HG03575 (cell line): ENCODE data around the gene ZNF19.

Source experiments
- ATAC-seq: cut with Tn5 transposase; IDR thresholded peaks from one replicate; pipeline ENCODE4 v1.9.1; 2021; ENCODE audit not compliant: unreplicated experiment, insufficient number of reproducible peaks, low FRiP score; ENCODE audit errors: extremely low read depth

The ZNF19 gene

DNA sequence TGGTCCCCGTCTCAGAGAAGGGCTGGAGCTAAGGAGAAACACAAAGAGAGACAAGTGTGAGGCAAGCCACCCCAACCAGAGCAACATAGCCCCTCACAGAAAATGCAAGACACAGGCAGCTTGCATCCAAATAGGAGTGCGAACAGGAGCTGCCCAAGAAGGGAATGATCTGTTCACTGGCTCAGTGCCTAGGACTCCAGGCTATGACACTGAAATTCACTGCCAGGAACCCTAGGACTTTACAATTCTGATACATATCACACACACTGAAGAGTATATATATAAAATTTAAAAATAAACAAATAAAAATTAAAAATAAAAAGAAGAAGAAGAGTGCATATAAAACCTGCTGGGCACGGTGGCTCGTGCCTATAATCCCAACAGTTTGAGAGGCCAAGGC is 32.3 kb downstream of the ZNF19 start:
- ATAC-seq, result no peak

DNA sequence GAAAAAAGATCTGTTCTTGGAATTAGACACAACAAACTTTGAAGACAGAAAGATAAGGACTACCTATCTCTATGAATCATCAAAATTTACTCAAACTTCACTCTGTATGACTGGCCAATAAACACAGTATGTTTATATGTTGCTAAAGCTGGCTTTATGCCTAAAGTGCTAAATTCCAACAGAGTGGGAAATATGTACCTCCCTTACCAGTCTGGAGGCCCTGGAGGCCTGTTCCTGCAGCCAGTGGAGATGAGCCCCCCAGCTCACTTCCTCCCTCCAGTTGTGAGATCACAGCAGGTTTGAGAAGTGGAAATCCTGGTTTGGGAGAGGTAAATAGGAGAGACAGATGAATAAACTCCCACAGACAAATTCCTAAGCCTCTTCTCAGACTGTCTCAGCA is 36.1 kb downstream of the ZNF19 start:
- ATAC-seq, result no peak

DNA sequence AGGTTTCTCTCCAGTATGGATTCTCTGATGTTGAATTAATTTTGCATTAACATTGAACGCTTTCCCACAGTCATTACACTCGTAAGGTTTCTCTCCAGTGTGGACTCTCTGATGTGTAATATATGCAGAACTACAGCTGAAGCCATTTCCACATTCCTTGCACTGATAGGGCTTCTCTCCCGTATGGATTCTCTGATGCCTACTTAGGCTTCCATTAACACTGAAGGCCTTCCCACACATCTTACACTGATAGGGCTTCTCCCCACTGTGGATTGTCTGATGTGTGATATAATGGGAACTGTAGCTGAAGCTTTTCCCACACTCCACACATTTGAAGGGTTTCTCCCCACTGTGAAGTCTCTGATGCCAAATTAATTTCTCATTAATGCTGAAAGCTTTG is 40.1 kb downstream of the ZNF19 start:
- ATAC-seq, result no peak

DNA sequence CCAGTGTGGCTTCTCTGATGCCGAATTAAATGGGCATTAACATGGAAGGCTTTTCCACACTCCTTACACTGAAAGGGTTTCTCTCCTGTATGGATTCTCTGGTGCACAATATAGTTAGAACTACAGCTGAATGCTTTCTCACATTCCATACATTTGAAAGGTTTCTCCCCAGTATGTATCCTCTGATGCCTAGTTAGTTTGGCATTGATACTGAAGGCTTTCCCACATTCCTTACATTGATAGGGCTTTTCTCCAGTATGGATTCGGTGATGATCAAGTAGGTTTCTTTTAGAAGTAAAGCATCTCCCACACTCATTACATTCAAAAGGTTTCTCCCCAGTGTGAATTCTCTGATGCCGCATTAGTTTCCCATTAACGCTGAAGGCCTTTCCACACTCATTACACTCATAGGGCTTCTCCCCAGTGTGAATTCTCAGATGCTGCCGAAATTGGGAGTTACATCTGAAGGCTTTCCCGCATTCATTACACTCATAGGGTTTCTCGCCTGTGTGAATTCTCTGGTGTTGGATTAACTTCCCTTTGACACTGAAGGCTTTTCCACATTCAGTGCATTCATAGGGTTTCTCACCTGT is 40.8 kb downstream of the ZNF19 start:
- no peak for ATAC-seq

DNA sequence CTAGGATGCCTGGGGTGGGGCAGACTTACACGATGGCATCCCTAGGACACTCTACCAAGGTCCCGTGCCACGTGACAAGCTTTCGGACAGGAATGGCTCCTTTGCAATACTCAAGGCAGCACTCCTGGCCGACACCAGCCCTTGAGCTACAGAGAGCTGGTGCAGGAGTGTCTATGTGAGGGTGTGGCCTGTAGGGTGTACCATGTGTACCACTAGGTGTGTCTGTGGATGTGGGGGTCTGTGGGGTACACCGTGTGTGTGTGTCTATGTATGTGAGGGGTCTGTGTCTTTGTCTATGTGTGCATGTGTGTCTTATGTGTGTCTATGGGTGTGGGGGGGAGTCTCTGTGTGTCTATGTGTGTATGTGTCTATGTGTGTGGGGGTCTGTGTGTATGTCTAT is 45.4 kb downstream of the ZNF19 start:
- no peak for ATAC-seq

DNA sequence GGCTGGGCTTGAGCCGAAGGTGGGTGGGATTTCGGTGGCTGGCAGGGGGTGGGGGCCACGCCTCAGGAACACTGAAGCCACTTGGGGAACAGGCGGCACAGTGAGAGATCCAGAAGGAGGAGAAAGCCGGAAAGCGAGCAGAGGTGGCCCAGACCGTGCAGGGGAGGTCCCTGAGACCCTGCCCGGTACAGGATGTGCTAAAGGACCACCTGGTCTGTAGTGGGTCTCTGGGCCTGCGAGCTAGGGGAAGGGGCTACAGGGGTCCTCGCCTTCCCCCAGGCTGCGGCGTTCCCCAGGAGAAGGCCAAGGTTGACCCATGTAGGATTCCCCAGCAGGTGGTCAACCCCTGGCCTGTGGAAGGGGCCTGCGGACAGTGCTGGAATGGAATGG is 47.1 kb downstream of the ZNF19 start, which contains the start of gene TLE7:
Gene TLE7, minus strand, starts transcription at position 4 of the 390 bp plus-strand sequence. CDS start 8,730 bp downstream, outside the sequence.
- ATAC-seq, result no peak

DNA sequence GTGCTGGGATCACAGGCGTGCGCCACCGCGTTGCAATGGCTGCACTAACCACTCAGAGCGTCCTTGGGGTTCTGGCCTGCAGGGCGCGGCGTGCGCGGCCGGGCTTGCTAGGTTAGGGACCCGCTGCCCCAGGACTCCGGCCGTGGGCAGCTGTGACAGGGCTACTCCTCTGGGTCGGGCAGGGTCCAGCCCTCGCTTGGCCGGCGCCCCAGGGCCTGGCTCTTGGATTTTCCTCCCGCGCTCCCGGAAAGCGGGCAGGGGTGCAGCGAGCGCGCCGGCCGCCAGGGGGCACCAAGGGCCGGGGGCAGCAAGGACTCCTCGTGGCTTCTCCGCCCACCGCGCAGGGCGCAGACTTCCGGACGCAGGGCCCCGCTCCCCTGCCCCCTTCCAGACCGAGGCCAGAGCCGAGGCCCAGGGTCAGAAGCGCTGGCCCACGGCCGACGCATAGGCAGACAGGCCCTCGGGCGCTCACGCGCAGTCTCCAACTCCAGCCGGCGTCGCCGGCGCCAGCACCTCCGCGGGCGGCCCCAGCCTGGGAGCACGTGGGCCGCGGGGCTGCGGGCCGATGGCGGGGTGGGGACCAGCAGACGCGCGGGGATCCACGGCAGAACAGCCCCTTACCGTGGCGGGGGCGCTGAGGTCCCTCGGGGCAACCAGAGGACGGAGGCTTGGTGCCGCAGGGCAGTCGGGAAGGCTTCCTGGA is 47.6 kb downstream of the ZNF19 start:
- no peak for ATAC-seq

DNA sequence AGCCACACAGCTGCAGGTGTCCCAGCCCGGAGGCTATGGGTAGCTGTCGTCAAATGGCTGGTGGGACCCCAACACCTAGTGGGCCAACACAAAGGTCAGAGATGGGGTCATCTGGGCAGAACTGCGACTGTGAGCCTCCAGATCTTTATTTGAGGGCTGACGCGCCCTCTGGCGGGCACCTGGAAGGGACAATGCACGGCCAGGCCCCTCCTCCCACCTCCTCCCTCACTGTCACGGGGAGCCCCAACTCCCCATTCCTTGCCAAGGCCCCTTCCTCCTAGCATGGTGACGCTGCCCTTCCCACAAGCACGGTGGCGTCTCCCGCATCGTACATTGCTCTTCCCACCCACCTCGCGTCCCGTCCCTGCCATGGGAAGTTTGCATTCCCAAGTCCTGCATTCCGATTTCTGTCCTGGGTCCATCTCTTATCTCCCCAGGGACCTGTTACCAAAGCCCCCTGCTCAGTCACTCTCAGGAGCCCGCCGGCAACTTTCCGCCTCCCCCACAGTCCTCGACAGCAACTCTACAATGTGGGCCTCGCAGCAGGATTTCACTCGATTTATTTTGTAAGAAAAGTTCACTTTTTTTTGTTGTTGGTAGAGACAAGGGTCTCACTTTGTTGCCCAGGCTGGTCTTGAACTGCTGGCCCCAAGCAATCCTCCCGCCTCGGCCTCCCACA is 48.3 kb downstream of the ZNF19 start:
- ATAC-seq, result no peak

DNA sequence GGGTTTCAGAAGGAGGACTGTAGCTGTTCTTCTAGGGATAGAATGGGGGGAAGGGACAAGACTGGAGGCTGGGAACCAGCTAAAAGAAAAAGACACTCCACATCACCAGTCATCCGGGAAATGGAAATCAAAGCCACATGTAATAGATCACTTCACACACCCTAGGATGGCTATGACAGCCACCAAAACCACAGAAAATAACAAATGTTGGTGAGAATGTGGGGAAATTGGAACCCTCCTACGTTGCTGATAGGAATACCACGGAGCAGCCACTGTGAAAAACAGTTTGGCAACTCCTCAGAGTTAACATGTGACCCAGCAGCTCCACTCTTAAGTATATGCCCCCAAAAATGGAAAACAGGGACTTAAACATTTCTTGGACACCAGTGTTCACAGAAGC is 49.6 kb downstream of the ZNF19 start:
- ATAC-seq, result no peak

DNA sequence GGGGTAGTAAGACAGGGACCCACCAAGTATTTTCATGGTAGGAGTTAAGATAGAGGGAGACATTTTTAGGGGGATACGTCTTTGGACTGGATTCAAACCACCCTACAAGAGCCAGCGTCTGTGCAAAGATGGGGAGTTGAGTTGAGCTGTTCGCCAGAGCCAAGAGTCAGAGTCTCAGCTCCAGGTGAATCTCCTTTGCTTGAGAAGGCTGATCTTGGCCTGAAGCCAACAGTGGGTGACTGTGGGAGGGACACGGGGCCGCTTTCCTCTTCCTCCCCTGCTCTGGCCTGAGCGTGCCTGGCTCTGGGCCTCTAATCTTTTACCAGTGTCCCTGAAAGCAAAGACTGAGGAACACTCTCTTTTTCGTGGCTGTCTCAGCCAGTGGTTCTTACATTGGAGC is 52.7 kb downstream of the ZNF19 start:
- no peak for ATAC-seq

DNA sequence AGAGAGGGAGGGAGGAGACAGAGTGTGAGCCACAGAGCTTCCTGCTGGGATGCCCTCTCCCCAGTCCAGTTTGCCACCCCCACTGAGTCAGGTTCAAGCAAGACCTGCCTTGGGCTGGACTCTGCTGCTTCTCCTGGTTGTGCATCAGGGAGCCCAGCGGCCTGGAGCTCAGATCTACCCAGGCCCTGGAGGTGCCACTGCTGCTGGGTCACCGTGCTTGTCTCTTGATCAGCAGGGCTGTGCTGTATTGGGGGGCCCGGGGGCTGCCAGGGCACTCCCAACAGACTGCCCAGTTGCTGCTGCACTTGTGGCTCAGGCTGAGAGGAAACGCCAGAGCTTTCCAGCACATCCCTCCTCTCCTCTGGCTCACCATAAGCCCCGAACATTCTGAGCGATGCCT is 56.2 kb downstream of the ZNF19 start:
- no peak for ATAC-seq

DNA sequence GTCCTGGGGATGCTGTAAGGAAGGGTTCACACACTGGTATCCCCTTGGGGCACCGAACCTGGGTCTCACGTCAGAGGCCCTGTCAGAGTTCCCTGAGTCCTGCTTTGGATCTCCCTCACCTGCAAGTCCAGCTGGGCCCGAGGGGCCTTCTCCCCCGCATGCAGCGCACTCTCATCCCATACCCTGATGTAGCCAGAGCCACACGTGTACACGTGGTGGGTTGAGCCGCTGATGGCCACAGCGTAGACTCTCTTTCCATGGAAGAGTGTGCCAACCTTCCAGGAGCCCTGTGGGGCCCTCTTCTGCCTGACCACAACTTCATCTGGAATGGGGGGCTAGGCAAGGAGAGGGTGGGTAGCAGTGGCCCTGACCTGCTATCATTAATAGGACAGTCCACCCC is 57.1 kb downstream of the ZNF19 start:
- ATAC-seq, result no peak

DNA sequence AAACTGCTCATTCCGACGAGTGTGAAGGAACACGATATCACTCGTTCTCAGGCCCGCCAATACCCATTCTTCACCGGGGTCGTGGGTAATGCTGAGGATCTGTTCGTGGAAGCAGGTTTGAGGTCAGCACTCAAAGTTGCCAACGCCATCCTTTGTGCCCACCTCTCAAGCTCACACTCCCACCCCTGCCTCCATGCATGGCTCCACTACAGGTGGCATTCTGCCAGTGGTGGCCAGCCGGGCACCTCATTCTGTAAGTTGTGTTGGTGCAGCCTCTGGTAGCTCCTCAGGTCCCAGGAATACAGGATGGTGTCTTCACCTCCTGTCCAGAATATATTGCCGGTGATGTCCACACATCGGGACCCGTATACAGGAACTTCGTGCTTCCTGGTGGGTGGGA is 57.9 kb downstream of the ZNF19 start:
- ATAC-seq, result no peak

DNA sequence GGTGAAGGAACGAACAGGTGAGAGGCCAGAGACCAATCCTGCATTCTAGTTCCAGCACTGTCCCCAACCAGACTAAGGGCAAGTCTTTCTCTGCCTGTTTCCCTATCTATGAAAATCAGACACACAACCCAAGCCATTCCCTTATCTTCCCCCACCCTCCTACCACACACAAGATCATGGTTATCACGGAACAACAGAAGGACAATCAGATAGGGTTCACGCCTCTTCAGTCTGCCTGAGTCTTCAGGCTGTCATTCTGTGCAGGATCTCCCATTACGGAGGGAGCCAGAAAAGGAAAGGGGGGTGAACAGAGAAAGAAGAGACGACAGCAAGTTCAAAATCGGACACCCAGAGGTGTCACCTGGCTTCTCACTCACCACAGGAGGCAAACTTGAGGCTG is 58.4 kb downstream of the ZNF19 start:
- ATAC-seq, result no peak

DNA sequence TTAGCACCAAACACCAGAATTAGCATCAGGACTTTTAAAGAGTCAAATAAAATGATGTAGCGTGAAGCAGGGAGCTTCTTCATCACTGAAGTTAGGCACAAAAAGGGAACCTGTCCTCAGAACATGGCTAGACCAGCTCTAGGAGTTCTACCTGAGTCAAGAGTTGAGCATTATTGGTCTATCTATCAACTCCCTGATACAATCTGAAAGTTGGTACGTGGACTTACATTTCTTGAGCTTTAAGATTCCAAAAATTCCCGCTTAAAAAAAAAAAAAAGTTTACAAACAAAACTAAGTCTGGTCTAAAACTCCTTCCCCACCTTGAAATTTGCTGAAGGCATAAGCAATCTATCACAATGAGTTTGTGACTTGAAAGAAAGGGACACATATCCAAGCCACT is 59.5 kb downstream of the ZNF19 start:
- no peak for ATAC-seq

DNA sequence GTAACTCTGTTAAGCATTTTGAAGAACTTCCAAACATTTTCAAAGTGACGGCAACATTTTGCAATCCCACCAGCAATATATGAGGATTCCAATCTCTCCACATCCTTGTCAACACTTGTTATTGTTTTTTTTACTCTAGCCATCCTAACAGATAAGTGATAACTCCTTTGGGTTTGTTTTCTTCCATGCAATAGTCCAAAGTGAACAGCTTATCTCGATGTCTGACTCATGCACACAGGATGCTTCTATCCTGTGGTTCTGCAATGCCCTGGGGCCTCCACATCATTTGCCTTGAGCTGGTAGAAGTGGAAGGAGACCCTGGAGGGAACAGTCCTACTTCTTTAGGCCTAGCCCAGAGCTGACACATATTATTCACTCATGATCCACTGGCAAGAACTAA is 60.2 kb downstream of the ZNF19 start:
- no peak for ATAC-seq

DNA sequence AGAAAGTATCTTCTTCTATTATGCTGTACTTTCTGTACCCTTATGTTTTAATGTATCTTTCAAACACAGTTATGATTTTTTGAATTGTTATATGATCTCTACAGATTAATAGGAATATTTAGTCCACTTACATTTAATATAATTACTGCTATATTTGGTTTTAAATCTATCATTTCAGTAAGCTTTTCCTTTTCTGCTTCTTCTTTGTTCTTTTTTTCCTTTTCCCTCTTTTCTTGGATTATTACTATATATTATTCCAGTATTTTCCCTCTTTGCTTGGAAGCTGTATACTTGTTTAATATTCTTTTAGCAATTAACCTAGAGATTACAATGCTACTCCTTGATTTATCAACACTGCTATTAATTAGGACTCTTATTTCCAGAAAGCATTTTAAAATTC is 60.7 kb downstream of the ZNF19 start:
- ATAC-seq, result no peak

DNA sequence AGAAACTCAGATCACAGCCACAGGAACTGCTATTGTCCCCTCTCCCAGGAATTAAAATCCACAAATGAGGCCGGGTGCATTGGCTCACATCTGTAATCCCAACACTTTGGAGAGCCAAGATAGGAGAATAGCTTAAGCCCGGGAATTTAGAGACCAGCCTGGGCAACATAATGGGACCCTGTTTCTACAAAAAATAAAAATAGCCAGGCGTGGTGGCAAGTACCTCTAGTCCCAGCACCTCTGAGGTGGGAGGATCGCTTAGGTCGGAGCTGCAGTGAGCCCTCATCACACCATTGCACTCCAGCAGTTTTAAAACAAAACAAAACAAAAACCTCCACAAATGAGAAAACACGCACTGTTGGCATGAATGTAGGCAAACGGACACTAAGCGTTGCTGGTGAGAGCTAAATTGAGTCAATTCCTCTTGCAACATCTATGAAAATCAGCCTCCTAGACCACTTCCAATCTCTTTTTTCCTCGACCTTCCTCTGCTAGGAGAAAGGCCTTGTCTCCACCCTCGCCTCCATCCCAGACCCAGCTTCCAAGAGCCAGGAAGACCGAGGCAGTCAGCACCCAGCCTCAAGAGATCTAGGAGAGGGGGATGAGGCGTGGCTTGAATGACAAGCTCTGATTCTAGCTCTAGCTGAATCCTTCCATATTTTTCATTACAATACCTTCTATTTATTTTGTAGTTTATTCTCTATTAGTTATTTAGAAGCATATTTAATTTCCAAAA is 62.1 kb downstream of the ZNF19 start:
- ATAC-seq, result no peak

DNA sequence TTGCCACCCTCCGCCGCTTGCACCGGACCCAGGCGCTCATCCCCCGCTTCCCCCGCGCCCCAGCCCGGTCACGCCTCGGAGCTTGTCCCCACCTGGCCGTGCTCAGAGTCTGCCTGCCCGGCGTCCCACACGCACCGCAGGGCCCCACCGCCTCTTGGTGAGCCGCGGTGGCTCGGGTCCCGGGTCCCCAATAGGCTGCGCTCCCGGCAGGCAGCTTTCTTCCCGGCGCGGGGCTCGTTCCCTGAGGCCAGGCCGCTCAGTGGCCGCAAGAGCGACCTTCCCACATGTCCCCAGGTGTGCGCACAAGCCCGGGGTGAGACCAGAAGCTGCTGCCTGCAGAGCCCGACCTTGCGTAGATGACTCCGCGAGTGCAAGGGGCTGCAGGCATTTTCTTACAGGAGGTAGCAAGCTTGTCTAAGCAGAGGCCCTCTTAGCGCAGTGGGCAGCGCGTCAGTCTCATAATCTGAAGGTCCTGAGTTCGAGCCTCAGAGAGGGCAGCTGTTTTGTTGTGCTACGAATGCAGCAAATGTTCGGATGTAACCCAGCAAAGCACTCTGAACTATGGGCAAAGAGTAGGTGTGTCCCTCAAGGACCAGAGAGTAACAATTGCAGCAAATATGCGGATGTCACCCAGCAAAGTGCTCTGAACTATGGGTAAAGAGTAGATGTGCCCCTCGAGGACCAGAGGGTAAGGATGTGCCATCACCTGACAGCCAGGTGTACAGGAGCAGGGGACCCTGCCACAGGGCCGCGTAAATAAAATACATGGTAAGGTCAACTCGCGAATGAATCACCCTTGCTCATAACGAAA is 62.9 kb downstream of the ZNF19 start:
- no peak for ATAC-seq
